Panc1 (cell line): Measurements from ENCODE around the gene FECH. TPM values are rescaled to one million over a fixed set of nuclear protein-coding genes. Genes with fewer than 3 reads are reported as not detected.

ENCODE experiments used
- ATAC-seq: fragments of 200-7000 bp; cut with Tn5 transposase; 2 replicates; pipeline ENCODE4 v1.9.1; 2020; ENCODE audit warnings: mild to moderate bottlenecking, moderate library complexity
- BruUV-seq: library from RNA; stranded (reverse); fragments of 400-500 nt; replicated peaks from 2 replicates; lab custom pipeline; 2021; lab: Mats Ljungman, UMichigan
- CTCF ChIA-PET: fragments of 300-600 bp; sonication (Branson Sonifier 250); formaldehyde crosslinking; loops from one replicate; lab custom pipeline; 2022; ENCODE audit warnings: antibody characterized with exemption; lab: Charles Lee
- POLR2A ChIA-PET: fragments of 300-600 bp; sonication (Branson Sonifier 250); formaldehyde crosslinking; loops from one replicate; lab custom pipeline; 2022; ENCODE audit warnings: antibody characterized with exemption; lab: Charles Lee
- DNase-seq: peaks from one replicate; pipeline ENCODE4 v3.0.0-alpha.2; 2010; ENCODE audit warnings: low read depth, low spot score
- H3K27ac ChIP-seq: 2 replicates; pipeline ENCODE4 v1.5.1; 2011; ENCODE audit warnings: mild to moderate bottlenecking, low read length, inconsistent platforms
- H3K27me3 ChIP-seq: fragments of 200-500 bp; sonication (Bioruptor generic); 2 replicates; pipeline ENCODE4 v1.6.0; 2014; ENCODE audit warnings: low read length, inconsistent platforms; ENCODE audit not compliant: control insufficient read depth, insufficient read depth
- H3K36me3 ChIP-seq: fragments of 200-500 bp; sonication (Bioruptor generic); 2 replicates; pipeline ENCODE4 v1.5.1; 2014; ENCODE audit warnings: inconsistent platforms, mild to moderate bottlenecking, low read length, moderate library complexity; ENCODE audit not compliant: control insufficient read depth, insufficient read depth
- H3K4me1 ChIP-seq: 2 replicates; pipeline ENCODE4 v1.5.1; 2011; ENCODE audit warnings: inconsistent platforms, mild to moderate bottlenecking, low read length, moderate library complexity; ENCODE audit not compliant: control insufficient read depth, insufficient read depth
- H3K4me3 ChIP-seq, 2 experiments: 2 replicates each; pipeline ENCODE4 v1.5.1; 2011 to 2012; ENCODE audit warnings: low read depth in 2 of 2, low read length in 2 of 2, mild to moderate bottlenecking in 2 of 2, inconsistent platforms in 1 of 2, moderate library complexity in 1 of 2
- H3K9me3 ChIP-seq: fragments of 200-500 bp; sonication (Bioruptor generic); 2 replicates; pipeline ENCODE4 v1.5.1; 2014; ENCODE audit warnings: low read depth, mild to moderate bottlenecking, inconsistent platforms, low read length, moderate library complexity; ENCODE audit not compliant: control insufficient read depth, insufficient read depth
- POLR2AphosphoS5 ChIP-seq: IDR thresholded peaks from 2 replicates; pipeline ENCODE4 v1.6.1; 2012; ENCODE audit warnings: mild to moderate bottlenecking, low read depth, low read length, moderate library complexity
- SIN3A ChIP-seq: IDR thresholded peaks from 2 replicates; pipeline ENCODE4 v1.6.1; 2012; ENCODE audit warnings: low read depth, mild to moderate bottlenecking, low read length, moderate library complexity, borderline replicate concordance; ENCODE audit not compliant: insufficient read depth
- TCF7L2 ChIP-seq: IDR thresholded peaks from 2 replicates; pipeline ENCODE4 v1.6.1; 2011; ENCODE audit warnings: mild to moderate bottlenecking, low read depth, low read length, inconsistent platforms
- in situ Hi-C: cut with HindIII; loops from 2 replicates; pipeline ENCODE4 v1.10.0; 2016; ENCODE audit warnings: low sequenced_read_pairs, low pct_unique_long_range_greater_than_20kb
- intact Hi-C: fragments of 100-400 bp; cut with micrococcal nuclease; formaldehyde crosslinking; loops from one replicate; pipeline ENCODE4 v1.10.0; 2022; ENCODE audit not compliant: unreplicated experiment
- total RNA-seq: library from RNA; stranded (reverse); gene quantifications from one replicate; pipeline ENCODE4 v1.2.1, GENCODE V29; 2021; ENCODE audit not compliant: unreplicated experiment
- TF ChIP-seq, protein P1 (sequence below): fragments of 450-650 bp; IDR thresholded peaks from 2 replicates; pipeline ENCODE4 v1.5.1; 2017; ENCODE audit warnings: mild to moderate bottlenecking
- TF ChIP-seq, protein P2 (sequence below), 2 experiments: IDR thresholded peaks; 2 replicates each; pipeline ENCODE4 v1.6.1; 2011 to 2012; ENCODE audit warnings: low read depth in 2 of 2, control low read depth in 1 of 2, low read length in 1 of 2, mild to moderate bottlenecking in 1 of 2, moderate library complexity in 1 of 2; ENCODE audit not compliant: insufficient read depth in 1 of 2

The FECH gene
- total RNA-seq, 1 experiment from 2014 or later: 25.2 TPM

DNA sequence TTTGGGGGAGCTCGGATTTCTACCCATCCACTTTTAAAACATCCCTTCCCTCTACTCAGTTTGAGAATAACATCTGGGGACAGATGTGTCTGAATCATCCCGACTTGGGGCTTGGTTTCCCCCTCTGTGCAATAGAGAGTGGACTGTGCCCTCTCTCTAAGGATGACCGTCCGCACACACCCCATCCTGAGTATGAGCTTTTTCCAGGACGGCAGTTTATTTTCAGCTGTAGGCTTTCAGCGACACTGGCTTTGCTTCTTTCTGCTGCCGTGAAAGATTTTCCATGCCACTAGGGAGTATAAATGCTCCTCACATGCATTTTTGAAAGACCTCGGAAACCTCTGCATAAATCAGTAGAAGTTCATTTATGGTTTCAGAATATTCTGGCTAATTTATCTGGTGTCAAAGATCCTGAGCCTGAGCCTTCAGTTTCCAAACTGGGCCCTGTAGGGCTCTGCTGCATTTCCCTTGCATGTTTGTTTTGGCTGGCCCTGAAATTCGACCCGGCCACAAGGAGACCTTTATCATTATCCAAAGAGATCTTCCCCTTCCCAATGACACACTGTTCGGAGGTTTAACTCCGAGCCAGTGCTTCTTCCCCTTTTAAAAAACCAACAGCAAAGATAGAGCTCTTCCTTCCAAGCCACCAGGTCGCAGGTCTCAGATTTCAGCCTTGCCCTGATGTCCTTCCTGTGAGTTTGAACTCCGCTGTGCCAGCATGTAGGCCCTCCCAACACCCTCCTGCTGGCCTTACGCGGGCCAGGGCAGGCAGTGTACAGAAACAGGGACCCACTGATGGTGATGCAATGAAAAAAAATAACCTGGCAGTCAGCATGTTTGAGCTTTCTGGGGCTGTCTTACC lies 53.3 kb downstream of the FECH start:
- Histone ChIP-seq H3K9me3 (no peaks in the 10 kb centered on the region), H3K4me3 (no peak overlapping the region), H3K27me3 (no peaks in the 10 kb centered on the region), H3K4me1 (no peaks in the 10 kb centered on the region), H3K27ac (no peak overlapping the region), H3K36me3 (no peaks in the 10 kb centered on the region)
- BruUV-seq: no TSS peak
- DNase-seq (no peak), ATAC-seq (no peak)
- CTCF ChIA-PET: no interaction called here
- intact Hi-C loops (no loop called here), in situ Hi-C loops (no loop called here)
- POLR2A ChIA-PET: no interaction called here
- TF ChIP-seq SIN3A (no peak), TCF7L2 (no peak), POLR2AphosphoS5 (no peak)
- TF ChIP-seq, protein P1, sequence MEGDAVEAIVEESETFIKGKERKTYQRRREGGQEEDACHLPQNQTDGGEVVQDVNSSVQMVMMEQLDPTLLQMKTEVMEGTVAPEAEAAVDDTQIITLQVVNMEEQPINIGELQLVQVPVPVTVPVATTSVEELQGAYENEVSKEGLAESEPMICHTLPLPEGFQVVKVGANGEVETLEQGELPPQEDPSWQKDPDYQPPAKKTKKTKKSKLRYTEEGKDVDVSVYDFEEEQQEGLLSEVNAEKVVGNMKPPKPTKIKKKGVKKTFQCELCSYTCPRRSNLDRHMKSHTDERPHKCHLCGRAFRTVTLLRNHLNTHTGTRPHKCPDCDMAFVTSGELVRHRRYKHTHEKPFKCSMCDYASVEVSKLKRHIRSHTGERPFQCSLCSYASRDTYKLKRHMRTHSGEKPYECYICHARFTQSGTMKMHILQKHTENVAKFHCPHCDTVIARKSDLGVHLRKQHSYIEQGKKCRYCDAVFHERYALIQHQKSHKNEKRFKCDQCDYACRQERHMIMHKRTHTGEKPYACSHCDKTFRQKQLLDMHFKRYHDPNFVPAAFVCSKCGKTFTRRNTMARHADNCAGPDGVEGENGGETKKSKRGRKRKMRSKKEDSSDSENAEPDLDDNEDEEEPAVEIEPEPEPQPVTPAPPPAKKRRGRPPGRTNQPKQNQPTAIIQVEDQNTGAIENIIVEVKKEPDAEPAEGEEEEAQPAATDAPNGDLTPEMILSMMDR: no peak
- TF ChIP-seq, protein P2, sequence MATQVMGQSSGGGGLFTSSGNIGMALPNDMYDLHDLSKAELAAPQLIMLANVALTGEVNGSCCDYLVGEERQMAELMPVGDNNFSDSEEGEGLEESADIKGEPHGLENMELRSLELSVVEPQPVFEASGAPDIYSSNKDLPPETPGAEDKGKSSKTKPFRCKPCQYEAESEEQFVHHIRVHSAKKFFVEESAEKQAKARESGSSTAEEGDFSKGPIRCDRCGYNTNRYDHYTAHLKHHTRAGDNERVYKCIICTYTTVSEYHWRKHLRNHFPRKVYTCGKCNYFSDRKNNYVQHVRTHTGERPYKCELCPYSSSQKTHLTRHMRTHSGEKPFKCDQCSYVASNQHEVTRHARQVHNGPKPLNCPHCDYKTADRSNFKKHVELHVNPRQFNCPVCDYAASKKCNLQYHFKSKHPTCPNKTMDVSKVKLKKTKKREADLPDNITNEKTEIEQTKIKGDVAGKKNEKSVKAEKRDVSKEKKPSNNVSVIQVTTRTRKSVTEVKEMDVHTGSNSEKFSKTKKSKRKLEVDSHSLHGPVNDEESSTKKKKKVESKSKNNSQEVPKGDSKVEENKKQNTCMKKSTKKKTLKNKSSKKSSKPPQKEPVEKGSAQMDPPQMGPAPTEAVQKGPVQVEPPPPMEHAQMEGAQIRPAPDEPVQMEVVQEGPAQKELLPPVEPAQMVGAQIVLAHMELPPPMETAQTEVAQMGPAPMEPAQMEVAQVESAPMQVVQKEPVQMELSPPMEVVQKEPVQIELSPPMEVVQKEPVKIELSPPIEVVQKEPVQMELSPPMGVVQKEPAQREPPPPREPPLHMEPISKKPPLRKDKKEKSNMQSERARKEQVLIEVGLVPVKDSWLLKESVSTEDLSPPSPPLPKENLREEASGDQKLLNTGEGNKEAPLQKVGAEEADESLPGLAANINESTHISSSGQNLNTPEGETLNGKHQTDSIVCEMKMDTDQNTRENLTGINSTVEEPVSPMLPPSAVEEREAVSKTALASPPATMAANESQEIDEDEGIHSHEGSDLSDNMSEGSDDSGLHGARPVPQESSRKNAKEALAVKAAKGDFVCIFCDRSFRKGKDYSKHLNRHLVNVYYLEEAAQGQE (IDR thresholded peaks at IDR 0.05; ENCODE audit: insufficient read depth in 1 of 2, low read depth in 2 of 2, low read length in 1 of 2): no peak

DNA sequence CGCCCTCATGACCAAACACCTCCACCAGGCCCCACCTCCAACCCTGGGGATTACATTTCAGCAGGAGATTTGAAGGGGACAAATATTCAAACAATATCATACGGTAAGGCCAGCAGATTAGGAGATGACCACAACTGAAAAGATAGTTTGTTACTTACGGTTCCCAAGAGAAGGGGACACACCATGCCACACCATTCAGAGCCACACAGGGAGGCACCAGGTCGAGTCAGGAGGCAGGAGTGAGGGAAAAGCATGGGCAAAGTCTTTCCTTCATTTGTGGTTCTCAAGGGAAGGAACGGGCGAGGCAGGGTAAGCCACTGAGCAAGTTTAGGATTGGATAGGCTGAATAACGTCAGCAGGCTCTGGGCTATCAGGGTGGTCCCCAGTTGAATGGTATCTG lies 57.4 kb downstream of the FECH start:
- H3K36me3 ChIP-seq: no peaks in the 10 kb centered on the region
- H3K27ac ChIP-seq: no peak overlapping the region
- DNase-seq (no peak), ATAC-seq (no peak)
- TF ChIP-seq, protein P1: no peak
- no peak for TF ChIP-seq TCF7L2
- TF ChIP-seq POLR2AphosphoS5: no peak
- no peak for TF ChIP-seq SIN3A
- TF ChIP-seq, protein P2 (IDR thresholded peaks at IDR 0.05; ENCODE audit: insufficient read depth in 1 of 2, low read depth in 2 of 2, low read length in 1 of 2): no peak
- no peaks in the 10 kb centered on the region for H3K9me3 ChIP-seq
- no peak overlapping the region for H3K4me3 ChIP-seq
- H3K27me3 ChIP-seq: no peaks in the 10 kb centered on the region
- ChIA-PET POLR2A (no interaction called here), CTCF (interaction anchor here (0.6 kb wide), 1 partner anchor 19 kb away, joined by 5 read pairs; no protein-coding TSS in a partner anchor)
- BruUV-seq: no TSS peak
- in situ Hi-C loops: no loop called here
- no peaks in the 10 kb centered on the region for H3K4me1 ChIP-seq
- intact Hi-C loops: no loop called here
